Activated naive CD4-positive, alpha-beta T cell treated with anti-CD3 and anti-CD28 coated beads for 36 hours (primary cell): ENCODE measurements around the gene STAB1. TPM values are rescaled to one million over a fixed set of nuclear protein-coding genes. Genes with fewer than 3 reads are reported as not detected.

ENCODE experiments used
- CTCF ChIA-PET: fragments of 350-600 bp; sonication (Branson Sonifier 250); formaldehyde crosslinking; loops from one replicate; lab custom pipeline; 2021; ENCODE audit warnings: antibody characterized with exemption; lab: Charles Lee
- DNase-seq: peaks from one replicate; pipeline ENCODE4 v3.0.0-alpha.2; 2020
- H3K27ac Mint-ChIP-seq: one replicate; pipeline ENCODE4 v1.8.0; 2021; ENCODE audit warnings: mild to moderate bottlenecking, mixed read lengths
- H3K27me3 Mint-ChIP-seq: one replicate; pipeline ENCODE4 v1.8.0; 2021; ENCODE audit warnings: low read depth, mixed read lengths
- H3K36me3 Mint-ChIP-seq: one replicate; pipeline ENCODE4 v1.8.0; 2021; ENCODE audit warnings: low read depth, mixed read lengths
- H3K4me1 Mint-ChIP-seq: one replicate; pipeline ENCODE4 v1.8.0; 2021; ENCODE audit warnings: low read depth, mixed read lengths
- H3K4me3 Mint-ChIP-seq: one replicate; pipeline ENCODE4 v1.8.0; 2021; ENCODE audit warnings: mild to moderate bottlenecking, moderate library complexity, mixed read lengths
- H3K9me3 Mint-ChIP-seq: one replicate; pipeline ENCODE4 v1.8.0; 2021; ENCODE audit warnings: mixed read lengths
- intact Hi-C: fragments of 100-400 bp; cut with micrococcal nuclease; formaldehyde crosslinking; loops from one replicate; pipeline ENCODE4 v1.15.1; 2023
- total RNA-seq, 2 experiments: library from RNA; stranded (reverse); gene quantifications; one replicate each; pipeline ENCODE4 v1.2.3, GENCODE V29; 2021

STAB1 gene
- total RNA-seq, 2 experiments from 2014 or later = 0.10 to 0.17 TPM

DNA sequence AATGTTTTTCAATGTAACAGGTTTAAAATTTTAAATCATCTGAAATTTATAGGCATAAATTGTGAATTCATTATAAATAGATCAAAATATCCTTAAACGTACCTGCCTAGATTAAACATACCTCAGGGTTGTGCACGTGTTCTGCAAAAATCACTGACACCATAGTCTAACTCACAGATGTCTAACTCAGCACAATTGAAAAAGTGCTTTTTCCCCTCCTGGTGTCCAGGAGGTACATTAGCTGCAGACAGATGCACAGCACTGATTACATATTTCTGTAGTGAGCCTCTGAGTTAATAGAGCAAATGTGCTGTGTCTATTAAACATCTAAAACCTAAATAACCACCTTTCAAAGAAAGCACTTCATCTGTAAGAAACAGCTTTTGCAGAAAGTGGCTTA lies 52.0 kb downstream of the STAB1 start:
- peaks cover 10% of the 10 kb centered on the region for H3K36me3 Mint-ChIP-seq
- H3K27me3 Mint-ChIP-seq = no peaks in the 10 kb centered on the region
- no peak overlapping the region for H3K27ac Mint-ChIP-seq
- H3K4me3 Mint-ChIP-seq = no peak overlapping the region
- intact Hi-C loops = no loop called here
- DNase-seq = no peak
- no peaks in the 10 kb centered on the region for H3K9me3 Mint-ChIP-seq
- CTCF ChIA-PET = no interaction called here
- H3K4me1 Mint-ChIP-seq = peaks cover 7% of the 10 kb centered on the region

DNA sequence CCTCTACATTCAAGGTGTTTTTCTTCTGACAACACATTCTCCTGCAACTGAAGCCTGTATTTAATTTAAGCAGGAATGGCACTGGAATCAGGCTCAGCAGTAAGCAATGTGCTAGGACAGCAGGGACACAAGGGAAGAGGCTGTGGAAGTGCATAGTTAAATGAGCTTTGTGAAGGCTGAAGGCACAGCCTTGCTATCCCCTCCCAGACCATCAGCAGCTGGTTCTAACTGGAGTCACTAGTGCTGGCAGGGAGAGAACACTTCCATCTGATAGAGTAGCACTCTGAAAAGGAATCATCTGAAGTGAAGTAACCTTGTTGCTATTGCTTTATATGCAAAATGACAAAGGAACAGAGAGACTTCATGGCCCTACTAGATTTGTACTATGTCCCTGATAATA lies 56.0 kb downstream of the STAB1 start:
- no peak overlapping the region for H3K4me3 Mint-ChIP-seq
- CTCF ChIA-PET = no interaction called here
- no peak for DNase-seq
- H3K27me3 Mint-ChIP-seq = no peaks in the 10 kb centered on the region
- intact Hi-C loops = no loop called here
- no peak overlapping the region for H3K27ac Mint-ChIP-seq
- no peaks in the 10 kb centered on the region for H3K9me3 Mint-ChIP-seq
- no peaks in the 10 kb centered on the region for H3K4me1 Mint-ChIP-seq
- H3K36me3 Mint-ChIP-seq = peaks cover 16% of the 10 kb centered on the region

DNA sequence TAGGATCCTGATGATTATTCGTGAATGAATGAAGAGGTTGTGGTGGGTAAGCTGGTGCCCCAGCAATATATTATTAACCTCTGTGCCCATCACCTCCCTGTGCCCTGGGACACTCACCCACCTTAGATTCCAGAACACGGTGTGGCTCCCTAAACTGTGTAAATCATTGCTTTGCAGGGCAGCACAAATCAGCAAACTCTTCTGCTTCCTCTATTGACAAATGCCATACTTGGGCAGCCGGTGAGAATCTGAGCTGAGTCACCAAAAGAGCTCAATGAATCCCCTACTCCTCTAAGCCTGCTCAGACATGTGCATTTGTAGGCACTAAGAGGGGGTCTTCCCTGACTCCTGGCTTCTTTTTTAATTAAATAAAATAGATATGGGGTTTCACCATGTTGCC lies 57.0 kb downstream of the STAB1 start:
- intact Hi-C loops = no loop called here
- Mint-ChIP-seq H3K9me3 (no peaks in the 10 kb centered on the region), H3K4me1 (no peaks in the 10 kb centered on the region), H3K27ac (no peak overlapping the region), H3K27me3 (no peaks in the 10 kb centered on the region), H3K4me3 (no peak overlapping the region), H3K36me3 (peaks cover 17% of the 10 kb centered on the region)
- no peak for DNase-seq
- CTCF ChIA-PET = no interaction called here

DNA sequence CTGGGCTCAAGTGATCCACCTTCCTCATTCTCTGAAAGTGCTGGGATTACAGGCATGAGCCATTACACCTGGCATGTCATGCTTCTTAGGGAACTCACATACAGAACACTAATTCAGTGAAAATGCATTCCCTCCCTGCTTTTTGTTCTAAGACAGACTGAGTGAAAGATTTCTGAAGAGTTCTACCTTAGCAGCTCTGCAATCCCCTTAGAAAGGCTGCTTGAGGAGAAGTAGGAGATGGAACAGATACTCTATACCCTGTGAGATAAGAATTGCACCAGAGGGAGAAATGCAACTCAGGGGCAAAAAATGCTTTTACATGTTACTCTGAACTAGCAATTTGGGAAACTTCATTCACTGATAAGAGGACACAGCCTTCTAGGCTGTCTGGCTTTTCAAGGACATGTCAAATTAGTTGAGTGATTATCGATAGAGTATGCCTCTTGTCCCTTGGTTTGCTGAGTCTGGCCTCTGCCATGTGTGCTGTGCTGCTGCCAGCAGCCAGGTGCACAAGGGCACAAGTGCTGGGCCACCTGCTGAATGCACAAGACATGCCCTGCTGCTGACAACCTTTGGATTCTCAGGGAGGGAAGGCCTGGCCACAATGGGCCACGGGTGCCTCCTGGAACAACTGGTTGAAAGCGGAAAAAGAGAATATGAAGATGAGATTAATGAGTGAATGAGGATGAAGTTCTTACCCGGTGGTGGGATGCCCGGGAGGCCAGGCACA lies 59.1 kb downstream of the STAB1 start:
- Mint-ChIP-seq H3K9me3 (no peaks in the 10 kb centered on the region), H3K4me3 (no peak overlapping the region), H3K27ac (no peak overlapping the region), H3K27me3 (no peaks in the 10 kb centered on the region), H3K36me3 (peaks cover 22% of the 10 kb centered on the region), H3K4me1 (no peaks in the 10 kb centered on the region)
- intact Hi-C loops = no loop called here
- CTCF ChIA-PET = no interaction called here
- no peak for DNase-seq

DNA sequence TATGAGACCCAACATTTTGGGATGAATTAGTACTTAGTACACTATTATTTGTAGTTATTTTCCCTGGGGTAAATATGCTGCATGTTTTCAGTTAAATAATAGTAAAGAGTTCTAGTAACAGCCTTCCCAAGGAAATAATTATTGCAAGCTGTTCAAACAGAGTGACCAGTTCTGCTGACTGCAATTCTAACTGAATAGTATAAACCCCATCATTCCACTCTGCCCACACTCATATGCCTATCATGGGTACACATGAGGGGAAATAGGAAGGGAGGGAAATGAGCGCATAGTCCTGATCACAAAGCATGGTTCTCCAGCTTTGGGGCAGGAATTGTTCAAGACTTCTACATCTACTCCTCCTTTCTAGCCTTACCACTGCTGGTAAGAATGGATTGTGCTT lies 59.9 kb downstream of the STAB1 start:
- intact Hi-C loops = no loop called here
- no peaks in the 10 kb centered on the region for H3K9me3 Mint-ChIP-seq
- H3K27me3 Mint-ChIP-seq = no peaks in the 10 kb centered on the region
- H3K27ac Mint-ChIP-seq = no peak overlapping the region
- H3K4me3 Mint-ChIP-seq = no peak overlapping the region
- no peaks in the 10 kb centered on the region for H3K4me1 Mint-ChIP-seq
- H3K36me3 Mint-ChIP-seq = peaks cover 27% of the 10 kb centered on the region
- CTCF ChIA-PET = no interaction called here
- DNase-seq = no peak

DNA sequence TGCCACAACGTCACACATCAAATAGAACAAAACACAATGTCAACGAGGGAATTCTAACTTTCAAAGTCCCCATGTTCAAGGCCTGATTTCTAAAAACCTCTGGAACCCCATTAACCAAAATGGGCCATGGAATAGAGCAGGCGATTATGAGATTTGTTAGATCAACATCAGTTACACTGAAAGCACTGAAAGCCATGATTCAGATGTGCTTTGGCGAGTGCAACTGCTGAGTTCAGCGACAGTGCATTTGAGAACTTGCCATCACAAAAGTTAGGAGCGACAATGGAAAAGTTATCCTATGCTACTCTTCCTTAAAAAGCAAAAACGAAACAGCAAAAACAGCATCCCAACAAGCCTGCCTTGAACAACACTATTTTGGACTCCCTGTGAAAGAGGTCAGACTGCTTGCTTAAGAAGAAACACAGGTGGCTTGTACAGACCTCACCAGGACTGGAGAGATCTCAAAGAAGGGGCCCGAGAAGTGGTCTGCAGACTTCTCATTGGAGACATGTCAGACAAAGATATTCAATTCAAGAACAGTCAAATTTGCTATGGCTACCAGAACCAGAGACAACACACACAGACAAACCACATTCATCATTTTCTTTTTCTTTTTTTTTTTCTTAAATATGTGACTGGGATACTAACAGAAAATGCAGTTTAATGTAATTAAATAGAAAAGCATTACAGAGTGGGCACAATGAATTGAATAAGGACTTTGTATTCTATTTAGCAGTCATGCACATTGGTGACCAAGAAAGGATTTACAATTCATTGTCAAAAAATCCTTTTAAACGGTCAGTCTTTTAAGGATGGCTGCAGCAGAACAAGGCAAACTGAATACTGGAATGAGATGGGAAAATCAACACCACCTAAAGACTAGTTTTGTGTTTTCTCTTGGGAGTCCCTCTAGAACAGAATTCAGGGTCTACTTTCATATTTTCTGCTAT lies 62.1 kb downstream of the STAB1 start:
- peaks cover 33% of the 10 kb centered on the region for H3K36me3 Mint-ChIP-seq
- CTCF ChIA-PET = no interaction called here
- no peaks in the 10 kb centered on the region for H3K4me1 Mint-ChIP-seq

DNA sequence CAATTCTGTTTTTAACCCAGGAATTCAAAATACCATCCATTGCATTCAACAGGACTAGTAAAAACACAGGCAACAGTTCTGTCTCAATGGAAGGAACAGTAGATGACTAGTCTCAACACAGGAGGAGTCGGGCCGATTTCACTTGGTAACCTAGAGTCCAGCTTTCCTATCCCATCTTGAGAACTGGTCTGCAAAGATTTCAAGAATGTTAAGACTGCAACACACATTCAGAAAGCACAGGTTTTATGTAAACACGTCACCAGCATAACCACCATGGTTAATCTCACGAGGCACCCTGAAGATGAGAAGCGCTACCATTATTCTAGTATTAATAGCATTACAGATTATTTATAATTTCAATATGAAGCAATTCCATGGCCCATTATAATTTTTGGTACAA lies 63.3 kb downstream of the STAB1 start:
- DNase-seq = no peak
- H3K27me3 Mint-ChIP-seq = no peaks in the 10 kb centered on the region
- H3K36me3 Mint-ChIP-seq = peaks cover 40% of the 10 kb centered on the region
- H3K4me3 Mint-ChIP-seq = no peak overlapping the region
- CTCF ChIA-PET = interaction anchor here (1.7 kb wide), 1 partner anchor 13 kb away, joined by 3 read pairs; no protein-coding TSS in a partner anchor
- H3K27ac Mint-ChIP-seq = no peak overlapping the region
- intact Hi-C loops = no loop called here
- no peaks in the 10 kb centered on the region for H3K4me1 Mint-ChIP-seq
- no peaks in the 10 kb centered on the region for H3K9me3 Mint-ChIP-seq

More for the DNA sequence above, 62.1 kb downstream of the STAB1 start:
- intact Hi-C loops = no loop called here
- DNase-seq = no peak
- Mint-ChIP-seq H3K9me3 (no peaks in the 10 kb centered on the region), H3K27me3 (no peaks in the 10 kb centered on the region), H3K4me3 (no peak overlapping the region), H3K27ac (no peak overlapping the region)

DNA sequence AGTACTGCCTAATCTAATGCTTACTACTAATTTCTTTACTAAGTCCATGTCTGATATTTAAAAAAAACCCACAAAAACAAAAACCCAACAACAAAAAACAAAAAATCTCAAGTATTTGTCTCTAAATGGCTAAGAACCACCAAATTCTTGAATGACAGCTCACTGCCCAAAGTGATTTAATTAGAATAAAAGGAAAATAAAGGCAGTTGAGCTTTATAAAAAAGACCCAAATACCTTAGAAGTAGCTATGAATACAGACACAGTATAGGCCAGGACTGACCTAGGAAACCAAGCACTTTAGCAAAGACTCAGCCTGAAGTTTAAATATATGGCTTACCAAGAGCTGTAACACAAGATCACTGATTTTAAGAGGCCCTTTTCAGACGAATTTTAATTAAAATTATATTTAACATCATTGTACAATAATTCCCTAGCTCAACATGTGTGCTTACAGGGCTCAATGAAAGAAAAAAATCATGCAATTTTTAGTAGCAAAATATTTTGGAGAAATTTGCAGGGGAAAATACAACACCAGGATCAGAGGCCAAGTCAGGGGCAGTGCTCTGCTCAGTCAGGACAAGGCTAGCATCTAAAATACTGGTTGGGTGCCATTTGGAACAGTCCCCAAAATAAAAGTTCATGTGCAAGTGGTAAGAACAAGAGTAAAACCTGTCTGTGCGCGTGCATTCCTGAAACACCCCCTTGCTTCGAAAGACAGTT lies 66.0 kb downstream of the STAB1 start:
- Mint-ChIP-seq H3K4me3 (no peak overlapping the region), H3K27me3 (no peaks in the 10 kb centered on the region), H3K9me3 (no peaks in the 10 kb centered on the region), H3K4me1 (no peaks in the 10 kb centered on the region), H3K36me3 (peaks cover 36% of the 10 kb centered on the region), H3K27ac (no peak overlapping the region)
- DNase-seq = no peak
- CTCF ChIA-PET = interaction anchor here (0.6 kb wide), 1 partner anchor 27 kb away, joined by 3 read pairs; no protein-coding TSS in a partner anchor
- intact Hi-C loops = no loop called here

DNA sequence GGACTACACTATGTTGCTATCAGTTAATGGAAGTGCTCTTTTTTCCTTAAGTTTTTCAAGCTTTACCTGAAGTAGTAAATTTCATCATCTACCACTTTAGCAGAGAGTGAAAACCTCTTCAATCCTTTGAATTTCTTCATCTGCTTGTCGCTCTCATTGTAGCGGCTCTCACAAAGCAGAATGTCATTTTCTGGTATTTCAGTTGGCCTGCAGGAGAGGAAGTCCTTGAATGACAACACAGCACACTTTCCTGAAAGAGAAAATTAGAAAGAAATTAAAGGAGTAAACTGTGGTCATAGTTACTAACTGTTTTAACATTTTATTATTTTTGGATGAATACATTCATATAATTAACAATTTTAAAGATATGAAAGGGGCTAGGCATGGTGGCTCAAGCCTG lies 68.8 kb downstream of the STAB1 start:
- H3K36me3 Mint-ChIP-seq = peaks cover 32% of the 10 kb centered on the region
- H3K9me3 Mint-ChIP-seq = no peaks in the 10 kb centered on the region
- intact Hi-C loops = no loop called here
- no peak for DNase-seq
- no peak overlapping the region for H3K27ac Mint-ChIP-seq
- H3K4me1 Mint-ChIP-seq = no peaks in the 10 kb centered on the region
- no peak overlapping the region for H3K4me3 Mint-ChIP-seq
- H3K27me3 Mint-ChIP-seq = no peaks in the 10 kb centered on the region
- CTCF ChIA-PET = no interaction called here

DNA sequence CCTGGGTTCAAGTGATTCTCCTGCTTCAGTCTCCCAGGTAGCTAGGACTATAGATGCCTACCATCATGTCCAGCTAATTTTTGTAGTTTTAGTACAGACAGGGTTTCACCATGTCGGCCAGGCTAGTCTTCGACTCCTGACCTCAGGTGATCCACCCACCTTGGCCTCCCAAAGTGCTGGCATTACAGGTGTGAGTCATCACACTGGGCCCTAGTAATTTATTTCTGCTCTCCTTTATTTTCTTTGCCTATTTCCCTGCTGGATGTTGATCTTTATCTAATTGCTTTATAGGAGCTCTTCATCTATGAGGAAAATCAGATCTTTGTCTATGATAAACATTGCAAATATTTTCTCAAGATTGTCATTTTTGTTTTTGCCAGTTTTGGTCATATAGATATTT lies 72.9 kb downstream of the STAB1 start:
- intact Hi-C loops = no loop called here
- no peak for DNase-seq

DNA sequence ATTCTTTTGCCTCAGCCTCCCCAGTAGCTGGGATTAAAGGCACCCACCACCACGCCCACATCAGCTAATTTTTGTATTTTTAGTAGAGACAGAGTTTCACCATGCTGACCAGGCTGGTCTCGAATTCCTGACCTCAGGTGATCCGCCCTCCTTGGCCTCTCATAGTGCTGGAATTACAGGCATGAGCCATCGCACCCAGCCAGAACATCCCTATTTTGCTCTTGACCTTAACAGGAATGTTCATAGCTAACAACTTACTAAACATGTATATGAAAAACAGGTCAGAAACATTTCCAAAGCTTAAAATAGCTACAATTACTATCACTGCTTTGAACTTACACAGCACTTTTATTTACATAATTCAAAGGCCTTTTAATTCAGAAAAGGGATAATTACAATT lies 74.9 kb downstream of the STAB1 start:
- Mint-ChIP-seq H3K36me3 (peaks cover 19% of the 10 kb centered on the region), H3K27ac (no peak overlapping the region), H3K9me3 (no peaks in the 10 kb centered on the region), H3K4me1 (no peaks in the 10 kb centered on the region), H3K27me3 (no peaks in the 10 kb centered on the region), H3K4me3 (no peak overlapping the region)
- no peak for DNase-seq
- CTCF ChIA-PET = no interaction called here
- intact Hi-C loops = no loop called here

More for the DNA sequence above, 72.9 kb downstream of the STAB1 start:
- Mint-ChIP-seq H3K4me3 (no peak overlapping the region), H3K9me3 (no peaks in the 10 kb centered on the region), H3K27ac (no peak overlapping the region), H3K36me3 (peaks cover 17% of the 10 kb centered on the region), H3K27me3 (no peaks in the 10 kb centered on the region), H3K4me1 (no peaks in the 10 kb centered on the region)
- CTCF ChIA-PET = no interaction called here

DNA sequence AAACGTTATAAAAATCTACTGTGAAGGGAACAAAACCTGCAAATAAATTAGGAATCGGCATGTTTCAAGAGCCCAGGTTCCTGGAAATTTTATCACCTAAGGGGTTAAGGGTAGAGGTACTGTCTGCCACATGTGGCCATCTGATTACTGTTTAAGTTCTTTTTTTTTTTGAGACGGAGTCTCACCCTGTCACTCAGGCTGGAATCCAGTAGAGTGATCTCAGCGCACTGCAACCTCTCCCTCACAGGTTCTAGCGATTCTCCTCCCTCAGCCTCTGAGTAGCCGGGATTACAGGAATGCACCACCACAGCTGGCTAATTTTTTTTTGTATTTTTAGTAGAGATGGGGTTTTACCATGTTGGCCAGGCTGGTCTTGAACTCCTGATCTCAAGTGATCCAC lies 77.1 kb downstream of the STAB1 start:
- CTCF ChIA-PET = interaction anchor here (0.8 kb wide), 1 partner anchor 133 kb away, joined by 3 read pairs; no protein-coding TSS in a partner anchor
- intact Hi-C loops = no loop called here
- Mint-ChIP-seq H3K27me3 (no peaks in the 10 kb centered on the region), H3K4me1 (no peaks in the 10 kb centered on the region), H3K36me3 (peaks cover 23% of the 10 kb centered on the region), H3K9me3 (no peaks in the 10 kb centered on the region), H3K4me3 (no peak overlapping the region), H3K27ac (no peak overlapping the region)
- no peak for DNase-seq
